ENCODE data around the gene GATAD2A. TPM values are rescaled to one million over a fixed set of nuclear protein-coding genes. Genes with fewer than 3 reads are reported as not detected.

GATAD2A gene
- total and polyA plus RNA-seq, 9 of the 15 experiments (the other 6 are each of a cell fraction or from before 2014, with no cell fraction given), result 2.4 to 226 (median 44.2) TPM

GRCh38 chr19:19433666-19434213 lies 28.3 kb downstream of the GATAD2A start (continued):
- no peak for TF ChIP-seq MED1 (CRISPR knock-in tag; IDR thresholded peaks at IDR 0.05; ENCODE audit: borderline replicate concordance)
- TF ChIP-seq ZNF717 (CRISPR knock-in tag; IDR thresholded peaks at IDR 0.05), result no peak

DNA sequence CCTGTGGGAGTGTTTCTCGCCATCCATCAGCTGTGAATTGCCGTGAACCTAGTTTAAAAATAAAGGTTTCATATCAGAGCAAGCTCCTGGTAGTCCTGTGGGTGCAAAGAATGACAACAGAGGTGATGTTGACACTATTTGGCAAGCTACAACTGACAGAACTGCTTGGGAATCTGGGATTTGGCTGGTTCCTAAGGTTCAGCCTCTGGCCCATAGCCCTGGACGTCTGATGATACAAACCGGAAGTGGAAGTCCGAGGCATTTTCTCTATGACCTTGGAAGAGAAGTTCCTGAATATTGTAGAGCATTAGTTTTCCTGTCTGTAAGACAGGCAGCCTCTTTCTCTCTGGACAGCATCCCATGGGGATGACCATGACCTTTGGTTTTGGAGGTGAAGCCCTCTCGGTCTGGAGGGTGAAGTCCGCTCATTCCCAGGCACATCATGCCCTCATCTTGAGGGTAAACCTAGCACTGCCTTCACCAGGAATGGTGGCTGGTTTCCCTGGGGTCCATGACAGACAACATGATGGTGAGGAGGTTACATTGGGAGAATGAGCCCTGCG lies 29.1 kb downstream of the GATAD2A start:
- DNase-seq (ENCODE audit: extremely low read depth in 1 of 4, low spot score in 3 of 4), result no peak
- BruUV-seq (replicated peaks), result no TSS peak
- Histone ChIP-seq H3K9ac (ENCODE audit: insufficient read depth in 1 of 2, low read depth in 2 of 2, low read length in 2 of 2) (no peak overlapping the region), H3K4me3 (no peak overlapping the region), H3K79me2 (ENCODE audit: control insufficient read depth, insufficient read depth, low read length) (peaks cover 99% of the 10 kb centered on the region), H3K4me2 (ENCODE audit: insufficient read depth, low read length) (no peak overlapping the region), H3K36me3 (ENCODE audit: control insufficient read depth, insufficient read depth, low read length) (peaks cover 73% of the 10 kb centered on the region; the same call in 2 of the 3 replicates), H2AFZ (ENCODE audit: low read depth, low read length) (no peak overlapping the region), H4K20me1 (replicated peaks; ENCODE audit: control insufficient read depth, insufficient read depth, low read length) (peaks cover 54% of the 10 kb centered on the region), H3K27me3 (ENCODE audit: control insufficient read depth in 2 of 2, insufficient read depth in 2 of 2, low read length in 2 of 2) (no peaks in the 10 kb centered on the region), H3K4me1 (replicated peaks in 1 of 2; ENCODE audit: control insufficient read depth in 2 of 2, insufficient read depth in 2 of 2, low read length in 2 of 2) (peaks cover 0 to 6% of the 10 kb centered on the region in 2 experiments; a peak in 2 of 5 replicates), H3K27ac (ENCODE audit: extremely low read depth, low read depth, low read length) (no peak overlapping the region), H3K9me1 (ENCODE audit: control insufficient read depth, insufficient read depth, low read length) (peaks cover 11% of the 10 kb centered on the region), H3K9me3 (replicated peaks; ENCODE audit: control insufficient read depth, insufficient read depth, low read depth, low read length) (no peaks in the 10 kb centered on the region)
- TF ChIP-seq MAFF (IDR thresholded peaks at IDR 0.05; ENCODE audit: low read length), result no peak
- no peak for TF ChIP-seq ELF4 (CRISPR knock-in tag; IDR thresholded peaks at IDR 0.05)
- FAIRE-seq, result peak; percentile 32
- ATAC-seq, result no peak
- WGBS (ENCODE audit: insufficient coverage, low coverage, missing lambda C conversion rate), result 79% methylated on average over 8 of the region's 8 CpGs
- in situ Hi-C loops (cut with MboI), result no loop called here
- ChIA-PET CTCF (ENCODE audit: low intra/inter-chr PET ratio) (no interaction called here), POLR2A (interaction anchor here (1.1 to 1.4 kb wide), 3 partner anchors 8 to 24 kb away, joined by 4 to 6 read pairs (median 6); no protein-coding TSS in a partner anchor)
- intact Hi-C loops (cut with micrococcal nuclease), result no loop called here
